ENCODE data around the gene ARL8B. TPM values are rescaled to one million over a fixed set of nuclear protein-coding genes. Genes with fewer than 3 reads are reported as not detected.
"Not testable (repeated sequence)": the region's sequence is repeated elsewhere in the genome, so short reads cannot be mapped to it uniquely, and the experiment has no call there.

Gene ARL8B
- total RNA-seq, 2 experiments from 2014 or later = 41.0 to 44.0 TPM

DNA sequence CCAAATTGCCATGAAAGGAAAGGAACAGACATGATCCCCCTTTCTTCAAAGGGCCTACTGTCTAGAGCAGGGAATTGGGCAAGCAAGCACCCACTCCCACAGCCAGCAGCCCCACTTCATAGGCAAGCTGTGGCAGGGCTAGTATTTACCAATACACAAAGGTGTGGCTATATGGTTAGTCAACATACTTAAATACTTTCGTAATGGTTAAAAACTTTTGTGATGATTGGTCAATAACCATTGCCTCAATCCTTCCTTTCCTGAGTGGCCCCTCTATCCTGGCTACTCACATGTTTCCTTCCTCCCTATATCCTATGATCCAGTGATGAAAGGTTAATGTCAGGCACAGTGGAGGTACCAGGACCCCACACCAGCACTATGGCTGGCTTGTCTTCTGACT is 30.1 kb upstream of the ARL8B start:
- H3K4me3 Mint-ChIP-seq = no peak overlapping the region
- peaks cover 31% of the 10 kb centered on the region for H3K27me3 Mint-ChIP-seq (ENCODE audit: low read depth)
- peaks cover 4% of the 10 kb centered on the region for H3K4me1 Mint-ChIP-seq (ENCODE audit: low read depth)
- ChIA-PET CTCF (no interaction called here), POLR2A (interaction anchor here (0.9 kb wide), 1 partner anchor 22 kb away, joined by 3 read pairs; no protein-coding TSS in a partner anchor)
- H3K9me3 Mint-ChIP-seq (ENCODE audit: insufficient read depth) = no peaks in the 10 kb centered on the region
- no peaks in the 10 kb centered on the region for H3K36me3 Mint-ChIP-seq (ENCODE audit: low read depth)
- ATAC-seq (no peak), DNase-seq (no peak)
- no peak overlapping the region for H3K27ac Mint-ChIP-seq

DNA sequence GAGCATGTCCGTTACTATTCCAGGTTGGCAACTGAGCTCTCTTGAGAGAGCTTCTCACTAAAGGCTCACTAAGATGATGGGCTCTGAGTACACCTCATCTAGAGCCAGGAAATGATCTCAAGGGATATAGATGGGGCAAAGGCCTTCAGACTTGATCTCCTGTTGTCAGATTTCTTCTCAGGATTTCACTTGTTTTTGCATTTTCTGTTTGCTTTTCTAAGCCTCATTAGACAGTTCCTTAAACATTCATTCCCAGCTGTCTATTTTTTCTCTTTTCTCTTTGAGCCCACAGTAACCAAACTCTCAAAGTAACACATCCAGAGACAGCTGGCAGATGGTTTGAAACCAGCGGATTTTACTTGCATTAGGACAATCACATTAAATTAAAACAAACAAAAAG is 28.4 kb upstream of the ARL8B start:
- DNase-seq (no peak), ATAC-seq (no peak)
- H3K36me3 Mint-ChIP-seq (ENCODE audit: low read depth) = no peaks in the 10 kb centered on the region
- H3K4me3 Mint-ChIP-seq = no peak overlapping the region
- no peaks in the 10 kb centered on the region for H3K9me3 Mint-ChIP-seq (ENCODE audit: insufficient read depth)
- H3K4me1 Mint-ChIP-seq (ENCODE audit: low read depth) = peaks cover 4% of the 10 kb centered on the region
- no peak overlapping the region for H3K27ac Mint-ChIP-seq
- ChIA-PET POLR2A (no interaction called here), CTCF (no interaction called here)
- peaks cover 40% of the 10 kb centered on the region for H3K27me3 Mint-ChIP-seq (ENCODE audit: low read depth)

DNA sequence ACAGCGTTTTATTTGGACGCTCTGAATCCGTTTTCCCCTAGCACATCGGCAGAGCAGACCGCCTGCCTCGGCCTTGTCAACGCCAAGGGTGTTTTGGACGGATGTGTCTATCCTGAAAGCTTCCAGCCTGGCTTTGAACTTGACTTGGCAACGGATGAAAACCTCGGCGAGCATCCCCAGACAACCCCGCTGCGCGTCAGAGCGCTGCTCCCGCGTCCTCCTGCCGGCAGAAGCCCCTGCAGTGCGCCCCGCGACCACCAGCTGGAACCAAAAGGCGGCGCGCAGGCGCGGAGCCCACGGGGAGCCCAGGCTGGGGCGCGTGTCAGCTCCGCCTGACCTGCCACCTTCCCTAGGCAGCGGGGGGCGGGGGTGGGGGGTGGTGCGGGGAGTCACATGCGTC is 26.2 kb upstream of the ARL8B start:
- CTCF ChIA-PET = interaction anchor here (0.7 kb wide), 1 partner anchor 314 kb away, joined by 3 read pairs; no protein-coding TSS in a partner anchor
- peak overlapping the region; percentile 5 for H3K4me3 Mint-ChIP-seq
- H3K36me3 Mint-ChIP-seq (ENCODE audit: low read depth) = no peaks in the 10 kb centered on the region
- ATAC-seq = peak; percentile 51
- H3K27ac Mint-ChIP-seq = no peak overlapping the region
- H3K27me3 Mint-ChIP-seq (ENCODE audit: low read depth) = peaks cover 33% of the 10 kb centered on the region
- POLR2A ChIA-PET = no interaction called here
- H3K9me3 Mint-ChIP-seq (ENCODE audit: insufficient read depth) = no peaks in the 10 kb centered on the region
- DNase-seq = peak; percentile 26
- peaks cover 4% of the 10 kb centered on the region for H3K4me1 Mint-ChIP-seq (ENCODE audit: low read depth)

DNA sequence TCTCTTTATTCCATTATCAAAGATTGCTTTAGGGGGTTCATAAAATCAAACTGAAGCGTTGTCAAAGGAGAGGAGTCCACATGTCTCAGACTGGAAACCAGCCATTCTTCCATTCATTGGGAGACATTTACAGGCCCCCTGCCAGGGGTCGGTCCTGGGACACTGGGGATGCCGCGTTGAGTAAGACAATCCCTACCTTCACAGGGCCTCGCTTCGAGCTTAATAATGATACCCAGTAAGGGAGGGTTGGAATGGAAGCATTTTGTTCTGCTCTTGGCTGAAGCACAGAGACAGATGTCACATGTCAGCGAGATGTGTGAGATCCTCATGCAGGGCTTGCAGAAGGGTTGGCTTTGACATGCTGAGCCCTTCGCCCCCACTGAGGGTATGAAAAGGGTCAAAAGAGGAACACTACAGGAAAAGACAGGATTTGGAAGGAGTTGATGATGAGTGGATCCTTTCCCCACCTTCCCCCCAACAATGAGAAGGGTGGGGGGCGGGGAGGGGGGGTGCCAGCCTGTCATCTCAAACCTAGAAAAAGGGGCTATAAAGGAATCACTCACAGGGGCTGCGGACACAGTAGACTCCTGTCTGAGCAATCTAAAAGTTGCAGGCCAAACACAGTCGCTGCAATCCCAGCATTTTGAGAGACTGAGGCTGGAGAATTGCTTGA is 25.6 kb upstream of the ARL8B start:
- ATAC-seq = no peak
- ChIA-PET POLR2A (no interaction called here), CTCF (no interaction called here)
- Mint-ChIP-seq H3K36me3 (ENCODE audit: low read depth) (no peaks in the 10 kb centered on the region), H3K27ac (no peak overlapping the region), H3K27me3 (ENCODE audit: low read depth) (peaks cover 30% of the 10 kb centered on the region), H3K4me1 (ENCODE audit: low read depth) (peaks cover 4% of the 10 kb centered on the region), H3K4me3 (no peak overlapping the region), H3K9me3 (ENCODE audit: insufficient read depth) (no peaks in the 10 kb centered on the region)
- DNase-seq = no peak

DNA sequence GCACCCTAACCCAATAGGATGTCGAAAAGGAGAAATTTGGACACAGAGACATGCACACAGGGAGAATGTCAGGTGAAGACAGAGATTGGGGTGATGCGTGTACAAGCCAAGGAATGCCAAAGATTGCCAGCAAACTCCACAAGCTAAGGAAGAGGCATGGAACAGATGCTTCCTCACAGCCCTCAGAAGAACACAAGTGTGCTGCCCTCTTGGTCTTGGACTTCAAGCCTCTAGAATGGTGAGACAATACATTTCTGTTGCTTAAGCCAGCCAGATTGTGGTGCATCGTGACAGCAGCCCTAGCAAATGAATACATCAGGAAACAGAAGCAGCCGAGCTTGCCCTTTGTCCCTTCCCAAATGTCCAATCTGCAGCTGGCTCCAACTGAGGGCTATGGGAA is 23.7 kb upstream of the ARL8B start:
- H3K27me3 Mint-ChIP-seq (ENCODE audit: low read depth) = peaks cover 25% of the 10 kb centered on the region
- DNase-seq = no peak
- peaks cover 4% of the 10 kb centered on the region for H3K4me1 Mint-ChIP-seq (ENCODE audit: low read depth)
- no peak for ATAC-seq
- H3K36me3 Mint-ChIP-seq (ENCODE audit: low read depth) = no peaks in the 10 kb centered on the region
- ChIA-PET POLR2A (no interaction called here), CTCF (no interaction called here)
- no peak overlapping the region for H3K4me3 Mint-ChIP-seq
- no peaks in the 10 kb centered on the region for H3K9me3 Mint-ChIP-seq (ENCODE audit: insufficient read depth)
- H3K27ac Mint-ChIP-seq = no peak overlapping the region

DNA sequence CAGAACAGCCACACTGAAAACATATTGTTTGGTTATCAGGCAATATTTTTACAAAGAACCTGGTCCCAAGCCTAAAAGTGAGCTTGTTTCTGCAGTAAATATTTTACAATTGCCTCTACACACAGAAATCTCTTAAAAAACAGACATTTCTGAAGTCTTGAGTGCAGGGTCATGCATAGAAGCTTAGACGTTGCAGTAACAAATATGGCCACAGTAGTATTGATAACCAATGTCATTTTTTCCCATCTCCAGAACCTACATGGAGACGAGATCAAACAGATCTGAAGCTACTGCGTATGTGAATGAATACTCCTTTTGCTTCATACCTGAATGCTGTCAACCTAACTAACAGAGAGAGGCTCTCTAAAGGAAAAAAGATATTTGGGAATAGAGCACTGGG is 19.6 kb upstream of the ARL8B start:
- POLR2A ChIA-PET = no interaction called here
- peaks cover 8% of the 10 kb centered on the region for H3K27me3 Mint-ChIP-seq (ENCODE audit: low read depth)

DNA sequence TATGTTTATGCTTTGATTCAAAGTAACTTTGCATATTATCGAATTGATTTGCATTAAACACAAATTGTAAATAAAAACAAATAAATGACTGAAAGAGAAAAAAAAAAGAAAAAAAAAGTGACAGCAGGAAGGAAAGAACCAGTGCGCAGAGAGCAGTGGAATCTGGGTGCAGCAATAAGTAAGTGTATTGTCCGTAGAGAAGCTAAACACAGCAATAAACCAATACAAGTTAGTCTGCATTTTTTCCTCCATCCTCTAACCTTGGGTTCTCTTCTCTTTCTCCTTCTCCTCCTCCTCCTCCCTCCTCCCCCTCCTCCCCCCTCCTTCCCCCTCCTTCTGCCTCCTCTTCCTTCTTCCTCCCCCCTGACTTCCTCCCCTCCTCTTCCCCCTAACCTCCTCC is 18.3 kb upstream of the ARL8B start:
- ATAC-seq (no peak), DNase-seq (no peak)
- Mint-ChIP-seq H3K9me3 (ENCODE audit: insufficient read depth) (no peaks in the 10 kb centered on the region), H3K27ac (no peak overlapping the region), H3K27me3 (ENCODE audit: low read depth) (peaks cover 3% of the 10 kb centered on the region), H3K4me3 (no peak overlapping the region), H3K36me3 (ENCODE audit: low read depth) (no peaks in the 10 kb centered on the region), H3K4me1 (ENCODE audit: low read depth) (peaks cover 3% of the 10 kb centered on the region)
- CTCF ChIA-PET = interaction anchor here (1.0 kb wide), 1 partner anchor 18 kb away, joined by 3 read pairs; no protein-coding TSS in a partner anchor
- POLR2A ChIA-PET = interaction anchor here (0.6 kb wide), 1 partner anchor 275 kb away, joined by 4 read pairs; no protein-coding TSS in a partner anchor

More for the DNA sequence above, 19.6 kb upstream of the ARL8B start:
- CTCF ChIA-PET = interaction anchor here (0.6 to 1.9 kb wide), 2 partner anchors 19 to 281 kb away, joined by 3 to 6 read pairs; no protein-coding TSS in a partner anchor
- Mint-ChIP-seq H3K27ac (no peak overlapping the region), H3K36me3 (ENCODE audit: low read depth) (no peaks in the 10 kb centered on the region), H3K9me3 (ENCODE audit: insufficient read depth) (no peaks in the 10 kb centered on the region), H3K4me3 (no peak overlapping the region), H3K4me1 (ENCODE audit: low read depth) (peaks cover 3% of the 10 kb centered on the region)
- ATAC-seq = no peak
- no peak for DNase-seq

DNA sequence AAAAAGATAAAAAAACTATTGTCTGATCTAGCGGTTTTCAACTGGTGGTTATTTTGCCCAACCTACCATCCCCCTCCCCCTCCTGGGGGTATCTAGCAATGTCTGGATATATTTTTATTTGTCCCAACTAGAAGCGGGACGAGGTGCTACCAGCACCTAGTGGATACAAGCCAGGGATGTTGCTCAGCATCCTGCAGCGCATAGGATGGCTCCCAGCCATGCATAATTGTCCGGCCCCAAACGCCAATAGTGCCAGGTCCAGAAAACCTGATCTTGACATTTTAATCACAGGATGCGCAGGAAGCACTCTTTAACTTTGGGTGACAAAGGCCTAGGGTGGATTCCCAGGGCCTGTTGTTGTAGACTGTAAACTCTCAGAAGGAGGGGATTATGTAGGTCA is 17.0 kb upstream of the ARL8B start:
- ATAC-seq (no peak), DNase-seq (no peak)
- Mint-ChIP-seq H3K27me3 (ENCODE audit: low read depth) (peaks cover 3% of the 10 kb centered on the region), H3K9me3 (ENCODE audit: insufficient read depth) (no peaks in the 10 kb centered on the region), H3K4me3 (no peak overlapping the region), H3K27ac (no peak overlapping the region), H3K4me1 (ENCODE audit: low read depth) (peaks cover 3% of the 10 kb centered on the region), H3K36me3 (ENCODE audit: low read depth) (no peaks in the 10 kb centered on the region)
- POLR2A ChIA-PET = no interaction called here
- CTCF ChIA-PET = interaction anchor here (0.7 kb wide), 1 partner anchor 10 kb away, joined by 4 read pairs; no protein-coding TSS in a partner anchor

DNA sequence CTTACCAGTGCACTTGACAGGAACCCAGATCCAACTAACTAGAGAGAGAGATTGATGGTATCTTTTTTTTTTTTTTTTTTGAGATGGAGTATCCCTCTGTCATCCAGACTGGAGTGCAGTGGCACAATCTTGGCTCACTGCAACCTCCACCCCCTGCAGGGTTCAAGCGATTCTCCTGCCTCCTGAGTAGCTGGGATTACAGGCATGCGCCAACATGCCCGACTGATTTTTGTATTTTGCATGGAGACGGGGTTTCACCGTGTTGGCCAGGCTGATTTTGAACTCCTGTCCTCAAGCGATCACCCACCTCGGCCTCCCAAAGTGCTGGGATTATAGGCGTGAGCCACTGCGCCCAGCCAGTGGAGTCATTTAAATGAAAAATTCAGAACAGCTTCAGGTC is 15.7 kb upstream of the ARL8B start:
- H3K9me3 Mint-ChIP-seq (ENCODE audit: insufficient read depth); H3K4me3 Mint-ChIP-seq; H3K36me3 Mint-ChIP-seq (ENCODE audit: low read depth); CTCF ChIA-PET; DNase-seq; H3K27ac Mint-ChIP-seq; H3K27me3 Mint-ChIP-seq (ENCODE audit: low read depth); ATAC-seq; H3K4me1 Mint-ChIP-seq (ENCODE audit: low read depth): not testable (repeated sequence)
- POLR2A ChIA-PET = interaction anchor here (0.6 kb wide), 1 partner anchor 598 kb away, joined by 4 read pairs; no protein-coding TSS in a partner anchor

DNA sequence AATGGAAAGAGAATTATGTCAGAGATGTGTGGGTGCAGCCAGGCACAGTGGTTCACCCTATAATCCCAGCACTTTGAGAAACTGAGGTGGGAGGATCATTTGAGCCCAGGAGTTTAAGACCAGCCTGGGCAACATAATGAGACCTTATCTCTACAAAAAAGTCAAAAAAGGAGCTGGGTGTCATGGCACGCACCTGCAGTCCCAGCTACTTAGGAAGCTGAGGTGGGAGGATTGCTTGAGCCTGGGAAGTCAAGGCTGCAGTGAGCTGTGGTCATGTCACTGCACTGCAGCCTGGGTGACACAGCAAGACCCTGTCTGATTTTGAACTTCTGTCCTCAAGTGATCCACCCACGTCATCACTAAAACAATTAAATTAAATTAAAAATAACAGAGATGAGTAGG is 15.2 kb upstream of the ARL8B start:
- ATAC-seq; H3K4me1 Mint-ChIP-seq (ENCODE audit: low read depth); H3K36me3 Mint-ChIP-seq (ENCODE audit: low read depth); CTCF ChIA-PET; POLR2A ChIA-PET; H3K27me3 Mint-ChIP-seq (ENCODE audit: low read depth); H3K4me3 Mint-ChIP-seq; H3K27ac Mint-ChIP-seq; H3K9me3 Mint-ChIP-seq (ENCODE audit: insufficient read depth); DNase-seq: not testable (repeated sequence)

DNA sequence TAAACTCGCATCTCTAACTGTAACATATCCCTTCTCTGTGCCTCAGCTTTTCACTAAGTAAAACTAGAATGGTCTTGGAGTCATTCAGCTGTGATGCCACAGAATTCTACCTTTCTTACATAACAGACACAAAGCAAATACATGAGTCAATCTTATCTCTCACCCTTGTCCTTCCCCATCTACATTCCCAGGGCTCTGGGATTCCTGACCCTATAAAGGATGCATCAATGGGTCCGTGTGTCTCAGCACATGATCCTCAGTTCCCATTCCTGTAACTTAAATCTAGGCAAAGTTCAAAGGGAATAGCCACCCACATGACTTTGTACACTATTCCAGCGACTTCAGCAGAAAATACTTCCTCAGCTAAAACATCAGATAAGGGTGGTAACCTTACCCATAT is 11.8 kb upstream of the ARL8B start:
- Mint-ChIP-seq H3K9me3 (ENCODE audit: insufficient read depth) (no peaks in the 10 kb centered on the region), H3K4me1 (ENCODE audit: low read depth) (peaks cover 3% of the 10 kb centered on the region), H3K36me3 (ENCODE audit: low read depth) (no peaks in the 10 kb centered on the region), H3K4me3 (no peak overlapping the region), H3K27ac (no peak overlapping the region), H3K27me3 (ENCODE audit: low read depth) (peaks cover 3% of the 10 kb centered on the region)
- CTCF ChIA-PET = no interaction called here
- POLR2A ChIA-PET = interaction anchor here (0.6 kb wide), 1 partner anchor 122 kb away, joined by 3 read pairs; no protein-coding TSS in a partner anchor
- DNase-seq (no peak), ATAC-seq (no peak)

DNA sequence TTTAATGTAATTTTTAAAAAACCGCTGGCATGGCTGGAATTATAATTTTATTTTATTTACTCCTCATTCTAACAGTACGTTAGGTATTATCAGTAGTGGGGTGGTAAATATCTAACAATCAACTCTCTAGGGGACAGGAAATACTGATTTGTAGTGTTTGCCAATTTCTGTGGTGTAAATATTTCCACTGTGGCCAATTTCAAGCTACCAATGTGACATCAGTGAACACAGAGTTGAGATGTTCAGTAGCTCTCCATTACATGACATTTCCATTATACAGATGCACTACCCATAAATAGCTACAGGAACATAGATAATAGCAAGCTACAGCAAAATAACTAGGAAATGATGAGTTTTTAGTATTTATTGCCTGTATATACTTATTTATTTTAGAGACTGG is 10.0 kb upstream of the ARL8B start:
- no peaks in the 10 kb centered on the region for H3K9me3 Mint-ChIP-seq (ENCODE audit: insufficient read depth)
- ChIA-PET POLR2A (interaction anchor here (0.6 kb wide), 1 partner anchor 346 kb away, joined by 3 read pairs; no protein-coding TSS in a partner anchor), CTCF (interaction anchor here (1.5 kb wide), 1 partner anchor 9 kb away, joined by 5 read pairs; no protein-coding TSS in a partner anchor)
- no peak for DNase-seq
- peak; percentile 51 for ATAC-seq
- no peaks in the 10 kb centered on the region for H3K36me3 Mint-ChIP-seq (ENCODE audit: low read depth)
- H3K4me3 Mint-ChIP-seq = no peak overlapping the region
- no peaks in the 10 kb centered on the region for H3K27me3 Mint-ChIP-seq (ENCODE audit: low read depth)
- no peak overlapping the region for H3K27ac Mint-ChIP-seq
- no peaks in the 10 kb centered on the region for H3K4me1 Mint-ChIP-seq (ENCODE audit: low read depth)
